GM21390 (cell line): Measurements from ENCODE around the gene SPIN1.

Source experiments
- ATAC-seq: cut with Tn5 transposase; IDR thresholded peaks from one replicate; pipeline ENCODE4 v1.9.1; 2021; ENCODE audit not compliant: unreplicated experiment

Gene SPIN1

DNA sequence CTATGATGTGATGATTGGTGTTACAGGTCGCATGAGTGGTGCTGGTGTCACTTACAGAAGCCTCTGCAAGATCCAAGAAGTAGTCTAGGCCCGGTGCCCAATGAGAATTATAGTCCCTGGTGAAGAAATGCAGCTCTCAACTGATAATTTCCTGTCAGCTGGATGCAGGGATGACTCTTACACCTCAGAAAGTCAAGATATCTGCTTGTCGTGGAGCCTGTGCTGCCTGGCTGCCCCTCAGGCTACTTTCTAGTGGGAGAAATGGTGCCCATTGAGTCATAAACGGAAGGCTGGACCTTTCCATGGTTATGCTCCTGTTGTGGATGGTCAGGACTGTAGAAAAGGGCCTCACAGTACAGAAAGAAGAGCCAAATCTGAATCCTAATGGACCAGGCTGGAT lies 99.9 kb downstream of the SPIN1 start:
- ATAC-seq = no peak

DNA sequence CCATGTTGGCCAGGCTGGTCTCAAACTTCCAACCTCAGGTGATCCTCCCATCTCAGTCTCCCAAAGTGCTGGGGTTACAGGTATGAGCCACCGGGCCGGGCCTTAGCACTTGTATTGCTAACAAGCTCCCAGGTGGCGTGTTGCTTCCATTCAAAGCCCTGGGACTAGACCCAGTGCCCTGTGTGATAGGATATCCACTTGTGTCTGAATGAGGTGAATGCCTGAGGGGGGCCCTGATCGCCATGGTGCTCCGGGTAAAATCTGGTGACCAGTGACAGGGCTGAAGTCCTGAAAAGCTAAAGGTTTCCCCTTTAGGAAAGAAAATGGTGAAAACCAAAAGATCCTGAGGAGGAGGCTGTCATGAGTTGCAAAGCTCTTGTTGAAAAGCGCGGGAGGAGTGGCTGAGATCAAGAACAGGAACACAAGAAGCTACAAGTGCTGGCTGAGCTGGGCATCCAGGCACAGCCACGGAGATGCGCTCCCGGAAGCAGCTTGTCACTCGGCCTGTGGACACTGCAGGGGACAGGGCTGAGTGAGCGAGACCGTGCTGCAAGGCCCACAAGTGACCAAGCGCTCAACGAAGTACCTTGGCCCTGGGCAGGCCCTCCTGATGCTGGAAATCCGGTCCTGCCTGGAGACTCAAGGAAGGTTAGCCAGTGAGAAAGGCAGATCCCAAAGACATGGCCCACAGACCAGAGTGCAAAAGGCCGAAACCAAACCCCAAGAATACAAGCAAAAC lies 106.9 kb downstream of the SPIN1 start:
- no peak for ATAC-seq

DNA sequence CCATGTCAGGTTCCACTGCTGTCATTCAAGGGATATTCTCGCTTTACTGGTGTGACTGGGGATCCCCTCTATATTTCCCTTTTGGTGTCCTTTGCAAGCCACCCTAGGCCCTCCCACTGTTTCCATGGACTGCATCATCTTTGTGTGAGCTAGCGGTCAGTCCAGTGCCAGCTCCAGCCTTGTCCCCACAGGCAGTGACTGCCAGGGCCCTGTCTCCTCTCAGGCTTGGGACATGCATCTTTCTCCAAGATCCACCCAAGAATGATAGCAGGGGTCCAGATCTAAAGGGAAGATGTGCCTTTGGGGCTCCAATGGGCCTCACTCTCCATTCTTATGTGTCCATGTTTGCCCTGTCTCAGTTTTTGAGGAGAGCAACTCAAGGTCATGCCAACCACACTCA lies 109.0 kb downstream of the SPIN1 start:
- ATAC-seq = no peak

DNA sequence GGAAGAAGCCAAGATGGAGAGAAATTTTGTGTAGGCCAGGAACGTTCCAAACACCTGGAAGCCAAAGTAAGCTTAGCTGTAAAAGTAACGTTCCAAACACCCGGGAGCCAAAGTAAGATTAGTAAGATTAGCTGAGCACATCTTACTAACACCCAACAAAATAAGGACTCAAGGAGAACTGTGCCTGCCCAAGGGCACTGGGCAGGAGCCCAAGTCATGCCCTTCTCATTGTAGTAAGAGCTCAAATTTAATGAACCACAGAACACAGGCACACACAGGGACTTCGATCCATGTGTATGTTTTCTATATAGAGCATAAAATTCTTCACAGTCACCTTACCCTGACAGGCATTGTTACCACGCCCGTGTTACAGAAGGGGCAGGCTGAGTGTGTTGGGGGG lies 110.6 kb downstream of the SPIN1 start:
- no peak for ATAC-seq

DNA sequence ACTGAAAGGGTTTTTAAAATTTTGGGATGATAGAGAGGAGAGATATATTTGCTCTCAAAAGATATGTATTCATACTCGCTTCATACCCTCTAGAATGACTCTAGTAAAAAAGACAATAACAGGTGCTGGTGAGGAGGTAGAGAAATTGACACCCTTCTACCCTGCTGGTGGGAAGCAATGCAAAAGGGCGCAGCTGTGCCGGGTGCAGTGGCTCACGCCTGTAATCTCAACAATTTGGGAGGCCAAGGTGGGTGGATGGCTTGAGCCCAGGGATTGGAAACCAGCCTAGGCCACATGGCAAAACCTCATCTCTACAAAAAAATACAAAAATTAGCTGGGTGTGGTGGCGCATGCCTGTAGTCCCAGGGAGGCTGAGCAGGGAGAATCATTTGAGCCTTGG lies 112.8 kb downstream of the SPIN1 start:
- no peak for ATAC-seq

DNA sequence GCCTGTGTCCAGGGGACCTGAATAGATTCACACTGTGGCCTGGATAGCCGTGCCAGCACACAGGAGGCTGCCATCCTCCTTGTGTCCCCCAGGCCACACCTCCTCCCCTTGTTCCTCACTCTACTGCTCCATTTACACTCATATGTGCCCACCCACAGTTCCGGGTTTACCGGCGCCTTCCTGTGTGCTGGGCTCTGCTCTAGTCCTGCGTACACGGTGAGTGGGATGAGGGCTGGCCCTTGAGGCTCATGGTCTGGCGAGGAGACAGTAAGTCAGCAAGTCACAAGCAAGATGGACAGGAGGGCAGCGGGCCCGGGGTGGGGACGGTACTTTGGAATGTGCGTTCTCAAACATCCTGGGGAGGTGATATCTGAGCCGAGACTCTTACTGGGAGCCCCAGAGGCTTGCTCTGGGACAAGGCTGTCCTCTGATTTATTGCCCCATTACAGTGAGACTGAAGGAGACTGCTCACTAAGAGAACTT lies 114.3 kb downstream of the SPIN1 start:
- no peak for ATAC-seq

DNA sequence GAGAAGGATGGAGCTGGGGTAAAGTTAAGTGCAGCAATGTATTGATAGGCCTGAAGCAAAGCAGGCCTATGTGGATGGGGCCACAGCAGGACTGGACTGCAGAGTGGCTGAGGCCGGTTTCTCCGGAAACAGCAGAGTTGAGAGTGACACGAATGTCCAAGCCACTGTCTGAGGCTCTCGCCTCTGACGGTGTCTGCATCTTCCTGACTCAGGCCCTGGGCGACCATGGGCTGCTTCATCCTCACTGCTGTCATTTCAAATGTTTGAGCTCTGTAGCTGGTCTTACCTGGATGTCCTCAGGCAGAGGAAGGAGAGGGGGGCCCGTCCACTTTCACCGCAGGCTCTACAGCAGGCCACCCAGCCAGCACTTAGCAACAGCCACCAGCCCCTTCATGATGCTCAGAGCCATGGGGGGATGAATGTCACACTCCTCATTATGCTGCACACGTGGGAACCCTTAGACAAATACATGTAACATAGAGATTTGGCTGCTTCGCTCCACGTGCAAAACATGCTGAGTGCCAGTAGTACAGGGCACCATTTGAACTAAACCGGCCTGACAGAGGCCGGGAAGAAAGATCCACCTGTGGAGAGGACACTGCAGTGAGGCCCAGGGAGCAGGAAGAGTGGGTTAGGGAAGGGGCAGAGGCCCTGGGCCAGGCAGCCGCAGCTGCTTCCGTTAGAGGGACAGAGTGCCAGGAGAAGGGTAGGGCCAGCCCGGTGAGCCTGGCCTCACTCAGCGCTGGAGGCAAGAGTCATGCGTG lies 115.0 kb downstream of the SPIN1 start:
- no peak for ATAC-seq

DNA sequence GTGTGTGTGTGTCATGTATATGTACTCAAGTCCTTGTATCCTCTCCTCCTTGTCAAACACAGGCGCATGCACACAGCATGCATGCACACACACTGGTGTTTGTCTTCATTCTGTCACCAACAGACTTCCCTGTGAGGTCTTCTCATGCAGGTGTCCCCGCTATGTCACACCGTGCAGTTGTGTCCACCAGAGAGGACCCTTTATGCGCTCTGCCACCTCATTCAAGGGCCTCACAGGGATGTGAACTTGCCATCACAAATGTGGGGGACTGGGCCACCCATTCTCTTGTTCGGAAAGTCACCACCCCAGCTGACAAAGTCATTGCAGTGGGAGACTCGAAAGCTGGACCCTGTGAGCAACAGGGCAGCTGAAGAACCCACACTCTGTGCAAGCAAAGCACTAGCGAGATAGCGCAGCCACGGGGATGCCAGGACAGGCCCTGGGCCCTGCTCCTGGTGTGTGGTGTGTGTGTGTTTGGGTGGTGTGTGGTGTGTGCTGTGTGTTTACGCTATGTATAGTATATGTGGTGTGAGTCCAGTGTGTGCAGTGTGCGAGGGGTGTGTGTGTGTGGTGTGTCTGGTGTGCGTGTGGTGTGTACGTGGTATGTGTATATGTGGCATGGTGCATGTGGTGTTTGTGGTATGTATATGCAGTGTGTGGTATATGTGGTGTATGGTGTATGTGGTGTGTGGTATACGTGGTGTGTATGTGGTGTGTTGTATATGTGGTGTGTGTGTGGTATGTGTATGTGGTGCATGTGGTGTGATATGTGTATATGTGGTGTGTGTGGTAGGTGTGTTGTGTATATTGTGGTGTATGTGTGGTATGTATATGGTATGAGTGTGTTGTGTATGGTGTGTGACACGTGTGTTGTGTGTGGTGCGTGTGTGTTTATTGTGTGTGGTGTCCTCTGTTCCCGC lies 115.9 kb downstream of the SPIN1 start:
- no peak for ATAC-seq

DNA sequence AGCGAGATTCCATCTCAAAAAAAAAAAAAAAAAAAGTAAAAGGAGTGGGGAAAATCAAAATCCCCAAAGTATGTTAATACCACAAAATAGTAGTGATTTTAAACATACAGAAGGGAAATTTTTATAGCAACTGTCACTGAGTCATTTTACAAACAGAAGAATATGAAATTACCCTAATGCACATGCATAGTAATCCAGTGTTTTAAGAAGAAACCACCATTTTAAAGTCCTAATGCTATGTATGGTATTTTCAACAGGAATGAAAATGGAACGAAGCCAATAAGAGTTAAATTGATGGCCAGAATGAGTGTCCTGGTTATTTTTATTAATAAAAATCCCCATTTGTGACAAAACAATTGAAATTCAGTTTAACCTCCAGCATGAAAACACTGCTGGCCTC lies 120.1 kb downstream of the SPIN1 start:
- no peak for ATAC-seq

DNA sequence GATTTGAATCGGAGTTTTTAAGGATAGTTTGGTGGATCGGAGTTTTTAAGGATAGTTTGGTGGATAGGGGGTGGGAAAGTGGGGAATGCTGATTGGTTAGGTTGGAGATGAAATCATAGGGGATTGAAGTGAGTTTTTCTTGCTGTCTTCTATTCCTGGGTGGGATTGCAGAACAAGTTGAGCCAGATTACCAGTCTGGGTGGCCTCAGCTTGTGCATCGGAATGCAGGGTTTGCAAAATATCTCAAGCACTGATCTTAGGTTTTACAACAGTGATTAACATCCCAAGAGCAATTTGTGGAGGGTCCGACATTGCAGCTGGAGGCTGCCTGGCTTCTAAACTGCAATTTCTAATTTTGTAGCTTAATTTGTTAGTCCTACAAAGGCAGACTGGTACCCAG lies 123.7 kb downstream of the SPIN1 start:
- no peak for ATAC-seq

DNA sequence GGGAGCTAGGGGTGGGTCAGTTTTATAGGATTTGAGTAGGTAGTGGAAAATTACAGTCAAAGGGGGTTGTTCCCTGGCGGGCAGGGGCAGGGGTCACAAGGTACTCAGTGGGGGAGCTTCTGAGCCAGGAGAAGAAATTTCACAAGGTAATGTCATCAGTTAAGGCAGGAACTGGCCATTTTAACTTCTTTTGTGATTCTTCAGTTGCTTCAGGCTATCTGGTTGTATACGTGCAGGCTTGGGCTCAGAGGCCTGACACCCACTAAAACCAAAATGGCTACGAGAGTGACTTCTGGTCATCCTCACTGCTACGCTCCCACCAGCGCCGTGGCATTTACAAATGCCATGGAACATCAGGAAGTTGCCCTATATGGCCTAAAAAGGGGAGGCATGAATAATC lies 126.0 kb downstream of the SPIN1 start:
- no peak for ATAC-seq

DNA sequence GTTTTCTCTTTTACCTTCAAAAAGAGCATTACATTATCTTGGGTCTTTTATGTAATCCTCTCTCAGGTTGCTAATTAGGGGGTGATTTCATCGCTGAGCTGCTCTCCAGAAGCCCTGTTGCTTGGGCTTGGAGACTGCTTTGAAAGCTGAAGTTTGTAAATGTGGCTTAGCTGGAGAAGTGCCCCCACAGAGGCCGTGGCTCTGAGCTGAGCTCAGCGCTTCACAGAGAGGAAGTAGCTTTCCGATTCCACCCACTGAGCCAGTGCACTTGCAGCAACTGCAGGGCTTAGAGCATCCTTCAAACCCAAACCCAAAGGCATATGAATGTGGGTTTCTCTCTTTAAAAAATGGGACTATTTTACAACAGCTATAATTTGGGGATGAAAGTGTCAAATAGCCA lies 133.1 kb downstream of the SPIN1 start:
- no peak for ATAC-seq

DNA sequence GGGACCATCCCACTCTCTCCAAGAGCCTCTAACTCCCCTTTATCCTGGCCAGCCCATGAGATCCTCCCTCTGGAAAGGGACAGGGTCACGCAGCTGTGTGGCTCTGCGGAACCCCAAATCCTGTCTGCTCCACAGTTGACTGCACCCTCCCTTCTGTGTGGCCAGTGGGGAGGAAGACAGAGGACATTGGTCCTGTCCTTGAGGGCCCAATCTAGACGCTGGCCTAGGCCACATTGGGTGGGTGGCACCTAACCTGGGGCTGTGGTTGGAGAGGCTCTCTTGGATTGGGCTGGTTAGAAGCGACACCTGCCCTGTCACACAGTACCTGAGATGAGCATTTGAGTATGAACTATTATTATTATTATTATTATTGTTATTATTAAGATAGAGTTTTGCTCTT lies 134.1 kb downstream of the SPIN1 start:
- no peak for ATAC-seq

DNA sequence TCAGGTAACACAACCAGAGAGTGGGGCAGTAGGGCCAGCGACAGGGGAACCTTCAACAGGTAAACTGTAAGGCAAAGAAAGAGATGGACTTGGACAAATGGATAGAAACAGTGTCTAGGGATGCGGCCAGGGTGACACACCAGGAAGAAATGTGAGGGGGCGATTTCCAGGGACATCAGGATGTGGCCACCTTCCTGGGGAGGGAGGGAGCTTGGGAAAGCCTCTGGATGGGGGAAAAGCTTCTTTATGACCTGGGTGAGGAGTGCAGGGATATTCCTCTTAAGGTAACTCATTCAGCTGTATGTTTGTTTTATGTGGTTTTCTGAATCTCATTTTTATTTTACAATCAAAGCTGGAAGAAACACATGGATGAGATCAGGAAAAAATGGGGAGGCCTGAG lies 134.8 kb downstream of the SPIN1 start:
- no peak for ATAC-seq

DNA sequence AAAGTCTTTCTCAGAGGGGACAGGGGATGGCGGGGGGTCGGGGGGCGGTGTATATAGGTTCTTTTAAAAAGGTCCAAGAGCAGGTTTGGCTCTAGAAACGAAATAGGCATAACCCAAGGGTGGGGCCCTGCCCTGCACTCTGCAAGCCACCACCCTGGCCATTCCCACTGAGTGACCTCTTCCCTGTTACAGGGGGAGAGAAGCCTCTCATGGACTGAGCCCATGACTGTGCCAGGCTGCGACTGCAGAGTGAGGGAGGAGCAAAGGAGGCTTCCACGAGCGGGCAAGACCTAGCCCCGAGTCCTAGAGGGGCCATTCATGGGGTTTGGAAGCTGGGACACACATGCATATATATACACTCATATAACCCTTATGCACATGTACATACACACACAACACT lies 136.7 kb downstream of the SPIN1 start:
- no peak for ATAC-seq

DNA sequence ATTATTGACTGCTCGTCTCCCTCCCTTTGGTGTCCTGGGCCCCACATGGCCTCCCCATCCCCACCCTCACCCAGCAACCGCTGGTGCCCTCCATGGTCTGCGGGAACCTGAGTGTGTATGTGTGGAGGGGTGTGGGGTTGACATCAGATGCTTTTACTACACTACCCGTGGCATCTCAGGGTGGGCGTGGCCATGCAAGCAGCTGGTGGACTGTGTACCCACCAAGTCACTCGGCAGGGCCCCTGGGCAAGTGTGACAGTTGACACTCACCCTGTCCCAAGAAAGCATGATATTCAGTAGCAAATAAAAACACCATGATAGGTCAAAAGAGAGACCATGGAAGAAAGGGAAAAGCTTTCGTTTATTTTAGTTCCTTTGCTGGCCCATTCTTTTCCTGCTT lies 139.4 kb downstream of the SPIN1 start:
- ATAC-seq = no peak
